Brain microvascular endothelial cell (primary cell): ENCODE data around the gene MAP4K3.
A peak's percentile ranks its signal among the peaks of the same experiment; 100 is the strongest.

Experiments
- DNase-seq: peaks from one replicate; pipeline ENCODE4 v3.0.0-alpha.2; 2020
- H3K27ac ChIP-seq: fragments of 250-450 bp; sonication (Bioruptor Pico); 2 replicates; pipeline ENCODE4 v1.5.1; 2020; ENCODE audit warnings: mild to moderate bottlenecking, moderate library complexity
- H3K27me3 ChIP-seq: fragments of 250-450 bp; sonication (Bioruptor Pico); replicated peaks from 2 replicates; pipeline ENCODE4 v1.5.1; 2020; ENCODE audit warnings: mild to moderate bottlenecking
- H3K36me3 ChIP-seq: fragments of 250-450 bp; sonication (Bioruptor Pico); replicated peaks from 2 replicates; pipeline ENCODE4 v1.5.1; 2020; ENCODE audit warnings: mild to moderate bottlenecking
- H3K4me3 ChIP-seq: 2 replicates; pipeline ENCODE4 v1.5.1; 2011; ENCODE audit warnings: low read depth, mild to moderate bottlenecking, control low read depth, low read length, moderate library complexity
- CTCF ChIP-seq: IDR thresholded peaks from 2 replicates; pipeline ENCODE4 v1.5.1; 2011; ENCODE audit warnings: low read depth, mild to moderate bottlenecking, moderate library complexity, low read length, control low read depth, inconsistent platforms; ENCODE audit errors: missing control alignments
- in situ Hi-C: cut with HindIII; loops from 2 replicates; pipeline ENCODE4 v1.10.0; 2017; ENCODE audit warnings: low sequenced_read_pairs, low pct_ligation_motif_present

The MAP4K3 gene

GRCh38 chr2:39481611-39482010 lies 44.5 kb upstream of the MAP4K3 start:
- no peak for TF ChIP-seq CTCF
- Histone ChIP-seq H3K4me3 (no peak overlapping the region), H3K27me3 (no peaks in the 10 kb centered on the region), H3K36me3 (no peaks in the 10 kb centered on the region), H3K27ac (peak overlapping the region; percentile 75)
- DNase-seq = no peak
- in situ Hi-C loops = no loop called here

- Histone ChIP-seq H3K36me3 (no peaks in the 10 kb centered on the region), H3K4me3 (no peak overlapping the region), H3K27ac (no peak overlapping the region), H3K27me3 (no peaks in the 10 kb centered on the region)
- DNase-seq = no peak
- no peak for TF ChIP-seq CTCF
- in situ Hi-C loops = no loop called here
Observed at GRCh38 chr2:39479696-39480095, 42.6 kb upstream of the MAP4K3 start.

- TF ChIP-seq CTCF = no peak
- no peak for DNase-seq
- H3K36me3 ChIP-seq = no peaks in the 10 kb centered on the region
- H3K27me3 ChIP-seq = no peaks in the 10 kb centered on the region
- H3K4me3 ChIP-seq = no peak overlapping the region
- in situ Hi-C loops = no loop called here
- H3K27ac ChIP-seq = no peak overlapping the region
Observed at GRCh38 chr2:39479053-39479670, 42.1 kb upstream of the MAP4K3 start.

- in situ Hi-C loops = no loop called here
- Histone ChIP-seq H3K36me3 (no peaks in the 10 kb centered on the region), H3K27ac (no peak overlapping the region), H3K27me3 (no peaks in the 10 kb centered on the region), H3K4me3 (no peak overlapping the region)
- no peak for TF ChIP-seq CTCF
- DNase-seq = no peak
Observed at GRCh38 chr2:39476524-39476923, 39.4 kb upstream of the MAP4K3 start.

- H3K27ac ChIP-seq = no peak overlapping the region
- no peak for DNase-seq
- no peak for TF ChIP-seq CTCF
- H3K4me3 ChIP-seq = no peak overlapping the region
- no peaks in the 10 kb centered on the region for H3K27me3 ChIP-seq
- no peaks in the 10 kb centered on the region for H3K36me3 ChIP-seq
- in situ Hi-C loops = no loop called here
Observed at GRCh38 chr2:39475006-39475405, 37.9 kb upstream of the MAP4K3 start.

- Histone ChIP-seq H3K36me3 (no peaks in the 10 kb centered on the region), H3K27ac (no peak overlapping the region), H3K4me3 (no peak overlapping the region), H3K27me3 (no peaks in the 10 kb centered on the region)
- DNase-seq = no peak
- TF ChIP-seq CTCF = no peak
- in situ Hi-C loops = no loop called here
Observed at GRCh38 chr2:39470580-39470979, 33.5 kb upstream of the MAP4K3 start.
